NT2/D1 (cell line): ENCODE data around the gene NAE1.

Experiments used
- SUZ12 ChIP-seq: IDR thresholded peaks from 2 replicates; pipeline ENCODE4 v1.6.1; 2011; ENCODE audit not compliant: insufficient read length, insufficient read depth; ENCODE audit errors: extremely low read depth
- YY1 ChIP-seq: IDR thresholded peaks from 2 replicates; pipeline ENCODE4 v1.6.1; 2011; ENCODE audit not compliant: insufficient read length, insufficient read depth
- ZNF274 ChIP-seq: IDR thresholded peaks from 2 replicates; pipeline ENCODE4 v1.6.1; 2011; ENCODE audit warnings: mild to moderate bottlenecking, low read depth, low read length

DNA sequence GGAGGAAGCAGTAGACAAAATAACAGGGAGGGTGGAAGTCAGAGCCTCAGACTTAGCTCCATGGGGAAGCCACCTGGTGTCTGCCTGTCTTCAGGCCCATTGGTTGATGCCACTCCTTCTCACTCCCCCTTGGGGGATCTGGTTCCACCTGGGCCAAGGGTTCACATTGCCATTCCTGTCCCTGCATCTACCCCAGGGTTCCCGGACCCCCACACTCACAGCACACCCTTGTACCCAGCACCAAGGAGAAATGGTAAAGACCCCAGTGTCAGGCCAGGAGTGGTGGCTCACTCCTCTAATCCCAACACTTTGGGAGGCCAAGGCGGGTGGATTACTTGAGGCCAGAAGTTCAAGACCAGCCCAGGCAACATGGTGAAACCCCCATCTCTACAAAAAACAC is 12.4 kb upstream of the NAE1 start:
- TF ChIP-seq SUZ12 = no peak
- no peak for TF ChIP-seq ZNF274
- no peak for TF ChIP-seq YY1
